Measurements from ENCODE around the gene COG6.

DNA sequence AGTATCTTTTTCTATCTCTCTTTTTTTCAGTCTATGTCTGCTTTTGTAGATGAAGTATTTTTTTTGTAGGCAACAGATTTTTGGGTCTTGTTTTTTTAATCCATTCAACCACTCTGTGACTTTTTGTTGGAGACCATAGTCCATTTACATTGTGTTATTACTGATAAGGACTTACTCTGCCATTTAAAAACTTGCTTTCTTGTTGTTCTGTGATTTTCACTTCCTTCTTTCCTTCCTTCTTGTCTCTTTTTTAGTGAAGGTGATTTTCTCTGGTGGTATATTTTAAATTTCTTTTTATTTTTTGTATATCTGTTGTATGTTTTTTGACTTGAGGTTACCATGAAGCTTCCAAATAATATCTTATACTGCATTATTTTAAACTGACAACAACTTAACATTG, 79.5 kb downstream of the COG6 start:
- TF ChIP-seq, protein P1, sequence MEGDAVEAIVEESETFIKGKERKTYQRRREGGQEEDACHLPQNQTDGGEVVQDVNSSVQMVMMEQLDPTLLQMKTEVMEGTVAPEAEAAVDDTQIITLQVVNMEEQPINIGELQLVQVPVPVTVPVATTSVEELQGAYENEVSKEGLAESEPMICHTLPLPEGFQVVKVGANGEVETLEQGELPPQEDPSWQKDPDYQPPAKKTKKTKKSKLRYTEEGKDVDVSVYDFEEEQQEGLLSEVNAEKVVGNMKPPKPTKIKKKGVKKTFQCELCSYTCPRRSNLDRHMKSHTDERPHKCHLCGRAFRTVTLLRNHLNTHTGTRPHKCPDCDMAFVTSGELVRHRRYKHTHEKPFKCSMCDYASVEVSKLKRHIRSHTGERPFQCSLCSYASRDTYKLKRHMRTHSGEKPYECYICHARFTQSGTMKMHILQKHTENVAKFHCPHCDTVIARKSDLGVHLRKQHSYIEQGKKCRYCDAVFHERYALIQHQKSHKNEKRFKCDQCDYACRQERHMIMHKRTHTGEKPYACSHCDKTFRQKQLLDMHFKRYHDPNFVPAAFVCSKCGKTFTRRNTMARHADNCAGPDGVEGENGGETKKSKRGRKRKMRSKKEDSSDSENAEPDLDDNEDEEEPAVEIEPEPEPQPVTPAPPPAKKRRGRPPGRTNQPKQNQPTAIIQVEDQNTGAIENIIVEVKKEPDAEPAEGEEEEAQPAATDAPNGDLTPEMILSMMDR (conservative IDR thresholded peaks at IDR 0.05; ENCODE audit: low read length), result no peak
- TF ChIP-seq EZH2phosphoT487 (IDR thresholded peaks at IDR 0.05; ENCODE audit: borderline replicate concordance, low read depth, low read length), result no peak
